IMR-90 (cell line): Measurements from ENCODE around the gene SLC2A11. TPM values are rescaled to one million over a fixed set of nuclear protein-coding genes. Genes with fewer than 3 reads are reported as not detected.
A peak's percentile ranks its signal among the peaks of the same experiment; 100 is the strongest.

Experiments used
- ATAC-seq: fragments of 200-7000 bp; cut with Tn5 transposase; 2 replicates; pipeline ENCODE4 v1.9.1; 2020; ENCODE audit warnings: low read depth, mild to moderate bottlenecking, moderate library complexity
- BruUV-seq: library from RNA; stranded (reverse); fragments of 400-500 nt; replicated peaks from 2 replicates; lab custom pipeline; 2021; lab: Mats Ljungman, UMichigan
- CTCF ChIA-PET: fragments of 300-600 bp; formaldehyde crosslinking; extraction: SDS; loops from one replicate; lab custom pipeline; 2021; ENCODE audit warnings: antibody characterized with exemption; lab: Yijun Ruan, JAX
- POLR2A ChIA-PET: fragments of 300-600 bp; sonication (Branson Sonifier 250); formaldehyde crosslinking; loops from one replicate; lab custom pipeline; 2022; ENCODE audit warnings: antibody characterized with exemption; ENCODE audit not compliant: unreplicated experiment; lab: Charles Lee
- DNase-seq: peaks from one replicate; pipeline ENCODE4 v3.0.0; 2013
- H2AFZ ChIP-seq: replicated peaks from 2 replicates; pipeline ENCODE3; 2013; ENCODE audit warnings: low read length, mild to moderate bottlenecking; ENCODE audit not compliant: poor library complexity
- H2AK5ac ChIP-seq: 2 replicates; pipeline ENCODE4 v1.6.1; 2013; ENCODE audit warnings: low read depth, low read length, inconsistent platforms
- H2AK9ac ChIP-seq: replicated peaks from 2 replicates; pipeline ENCODE3; 2013; ENCODE audit warnings: mild to moderate bottlenecking, low read depth, low read length, moderate library complexity; ENCODE audit not compliant: poor library complexity
- H2BK120ac ChIP-seq: 2 replicates; pipeline ENCODE4 v1.6.1; 2013; ENCODE audit warnings: low read depth, low read length, inconsistent platforms
- H2BK15ac ChIP-seq: 3 replicates; pipeline ENCODE4 v1.6.1; 2013; ENCODE audit warnings: low read depth, low read length, inconsistent platforms
- H2BK20ac ChIP-seq: 2 replicates; pipeline ENCODE4 v1.6.1; 2013; ENCODE audit warnings: low read depth, mild to moderate bottlenecking, inconsistent platforms, low read length, moderate library complexity
- H2BK5ac ChIP-seq: 2 replicates; pipeline ENCODE4 v1.6.1; 2013; ENCODE audit warnings: mild to moderate bottlenecking, low read depth, low read length, inconsistent platforms; ENCODE audit not compliant: poor library complexity, severe bottlenecking
- H3K14ac ChIP-seq: replicated peaks from 2 replicates; pipeline ENCODE4 v1.6.1; 2013; ENCODE audit warnings: low read depth, low read length, inconsistent platforms
- H3K18ac ChIP-seq: 2 replicates; pipeline ENCODE4 v1.6.1; 2013; ENCODE audit warnings: low read depth, low read length, control low read depth
- H3K23ac ChIP-seq: 2 replicates; pipeline ENCODE4 v1.6.1; 2013; ENCODE audit warnings: low read depth, low read length, inconsistent platforms
- H3K27ac ChIP-seq: 2 replicates; pipeline ENCODE4 v1.5.1; 2013; ENCODE audit warnings: mild to moderate bottlenecking, control low read depth, low read length; ENCODE audit not compliant: insufficient read depth
- H3K27me3 ChIP-seq: 2 replicates; pipeline ENCODE4 v1.6.1; 2013; ENCODE audit warnings: low read length; ENCODE audit not compliant: control insufficient read depth, insufficient read depth
- H3K36me3 ChIP-seq: 2 replicates; pipeline ENCODE4 v1.6.1; 2013; ENCODE audit warnings: low read length, mixed read lengths; ENCODE audit not compliant: control insufficient read depth, insufficient read depth
- H3K4ac ChIP-seq: 2 replicates; pipeline ENCODE4 v1.6.1; 2013; ENCODE audit warnings: low read depth, low read length, inconsistent platforms
- H3K4me1 ChIP-seq: 2 replicates; pipeline ENCODE4 v1.6.1; 2013; ENCODE audit warnings: low read length, mixed read lengths; ENCODE audit not compliant: control insufficient read depth, insufficient read depth
- H3K4me2 ChIP-seq: 2 replicates; pipeline ENCODE4 v1.6.1; 2013; ENCODE audit warnings: low read depth, mild to moderate bottlenecking, control low read depth, low read length, moderate library complexity
- H3K4me3 ChIP-seq: 2 replicates; pipeline ENCODE4 v1.5.1; 2013; ENCODE audit warnings: low read depth, mild to moderate bottlenecking, control low read depth, low read length, moderate library complexity; ENCODE audit not compliant: insufficient read depth
- H3K56ac ChIP-seq: 2 replicates; pipeline ENCODE4 v1.6.1; 2013; ENCODE audit warnings: low read length, inconsistent platforms; ENCODE audit not compliant: insufficient read depth; ENCODE audit errors: extremely low read depth
- H3K79me1 ChIP-seq, 2 experiments: 2 replicates each; pipeline ENCODE4 v1.6.1; 2013; ENCODE audit warnings: low read length in 2 of 2, inconsistent platforms in 1 of 2, low read depth in 1 of 2
- H3K9ac ChIP-seq: 2 replicates; pipeline ENCODE4 v1.6.1; 2013; ENCODE audit warnings: low read depth, low read length, control low read depth
- H3K9me1 ChIP-seq: 2 replicates; pipeline ENCODE4 v1.6.1; 2013; ENCODE audit warnings: low read length, inconsistent platforms; ENCODE audit not compliant: insufficient read depth
- H3K9me3 ChIP-seq: 2 replicates; pipeline ENCODE4 v1.6.1; 2013; ENCODE audit warnings: low read length; ENCODE audit not compliant: control insufficient read depth, insufficient read depth
- H4K20me1 ChIP-seq: 2 replicates; pipeline ENCODE4 v1.6.1; 2013; ENCODE audit warnings: low read length, inconsistent platforms; ENCODE audit not compliant: insufficient read depth
- H4K5ac ChIP-seq: 2 replicates; pipeline ENCODE4 v1.6.1; 2013; ENCODE audit warnings: mild to moderate bottlenecking, low read depth, low read length, control low read depth
- H4K8ac ChIP-seq, 2 experiments: 2 replicates each; pipeline ENCODE4 v1.6.1; 2013; ENCODE audit warnings: low read depth in 2 of 2, low read length in 2 of 2, control low read depth in 1 of 2, inconsistent platforms in 1 of 2
- H4K91ac ChIP-seq: 2 replicates; pipeline ENCODE4 v1.6.1; 2013; ENCODE audit warnings: low read depth, low read length, inconsistent platforms; ENCODE audit not compliant: insufficient read depth
- BHLHE40 ChIP-seq: fragments of 150-350 bp; IDR thresholded peaks from 2 replicates; pipeline ENCODE4 v1.6.1; 2016; ENCODE audit warnings: mild to moderate bottlenecking, low read depth, low read length
- CEBPB ChIP-seq: IDR thresholded peaks from 2 replicates; pipeline ENCODE4 v1.6.1; 2012; ENCODE audit warnings: low read depth, low read length, improper control_type of control experiment
- NFE2L2 ChIP-seq: fragments of 150-350 bp; IDR thresholded peaks from 2 replicates; pipeline ENCODE4 v1.6.1; 2016; ENCODE audit warnings: low read depth, mild to moderate bottlenecking, low read length
- POLR2A ChIP-seq: IDR thresholded peaks from 2 replicates; pipeline ENCODE4 v1.6.1; 2012; ENCODE audit warnings: mild to moderate bottlenecking, low read depth, low read length
- RCOR1 ChIP-seq: IDR thresholded peaks from 2 replicates; pipeline ENCODE4 v1.6.1; 2012; ENCODE audit warnings: mild to moderate bottlenecking, low read length, improper control_type of control experiment; ENCODE audit not compliant: insufficient replicate concordance
- WGBS, 2 experiments: methylation state at CpG; one replicate each; pipeline versions ENCODE4 v1.1.5 to v1.1.7; 2013; ENCODE audit warnings: missing lambda C conversion rate in 2 of 2; ENCODE audit not compliant: insufficient read length in 1 of 2; ENCODE audit errors: extremely low coverage in 2 of 2; 5-methylcytosine and 5-hydroxymethylcytosine counted together
- dilution Hi-C: fragments of 300-500 bp; cut with HindIII; formaldehyde crosslinking; loops from one replicate; pipeline ENCODE4 v1.14.3; 2018; ENCODE audit warnings: low sequenced_read_pairs; ENCODE audit not compliant: unreplicated experiment
- in situ Hi-C: fragments of 300-500 bp; cut with MboI; formaldehyde crosslinking; loops from 3 replicates; pipeline ENCODE4 v1.14.3; 2019; ENCODE audit warnings: low sequenced_read_pairs, inconsistent platforms, mixed read lengths
- intact Hi-C: fragments of 100-400 bp; cut with micrococcal nuclease; formaldehyde crosslinking; loops from 2 replicates; pipeline ENCODE4 v1.10.0; 2022
- polyA plus RNA-seq, 3 experiments: library from polyadenylated mRNA; depleted of rRNA; stranded (reverse); fragments of >200 nt; gene quantifications; 2 replicates each; pipeline ENCODE4 v1.2.3, GENCODE V29; 2012; ENCODE audit warnings: low replicate concordance in 1 of 3
- total RNA-seq: library from RNA; depleted of rRNA; stranded (reverse); fragments of >200 nt; gene quantifications from 2 replicates; pipeline ENCODE4 v1.2.3, GENCODE V29; 2012

Gene SLC2A11
- total and polyA plus RNA-seq, 2 of the 4 experiments (the other 2 are of a cell fraction), result 3.2 to 8.7 TPM

DNA sequence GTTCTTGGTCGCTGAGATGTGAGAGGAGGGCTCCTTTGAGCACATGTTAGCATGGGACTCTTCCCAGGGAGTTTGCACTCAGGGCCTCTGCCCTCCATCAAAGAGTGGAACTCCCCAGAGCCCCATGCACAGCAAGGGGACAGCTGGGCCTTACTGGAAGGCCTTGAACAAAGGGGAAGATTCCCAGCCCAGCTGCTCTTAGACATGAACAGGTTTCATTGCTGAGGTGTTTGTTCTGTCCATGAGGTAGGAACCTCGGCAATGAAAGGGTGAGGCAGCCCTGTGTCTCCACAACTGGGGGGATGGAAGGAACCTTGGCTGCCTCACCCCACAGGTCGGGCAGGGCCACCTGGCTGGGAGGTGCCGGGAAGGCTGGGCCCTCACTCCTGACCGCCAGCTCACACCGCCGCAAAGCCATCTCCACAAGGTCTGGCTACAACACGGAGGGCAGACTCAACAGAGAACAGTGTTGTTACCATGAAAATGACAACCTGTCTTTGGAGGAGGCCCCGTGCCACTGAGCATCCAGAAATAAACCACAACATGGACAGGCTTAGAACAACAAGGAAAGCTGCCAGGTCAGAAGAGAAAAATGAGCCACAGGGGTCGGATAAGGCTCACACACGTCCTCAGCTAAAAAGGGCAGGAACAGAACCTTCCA is 22.1 kb upstream of the SLC2A11 start:
- Histone ChIP-seq H3K4ac (no peak overlapping the region), H2AK9ac (no peak overlapping the region), H2BK15ac (no peak overlapping the region), H4K8ac (no peak overlapping the region), H3K14ac (no peak overlapping the region), H3K23ac (no peak overlapping the region), H4K20me1 (peaks cover 32% of the 10 kb centered on the region), H3K18ac (no peak overlapping the region), H3K27ac (no peak overlapping the region), H2AFZ (peak overlapping the region; percentile 56), H4K91ac (no peak overlapping the region), H3K79me1 (peaks cover 3 to 32% of the 10 kb centered on the region in 2 experiments; a peak in 3 of 4 replicates), H2AK5ac (no peak overlapping the region), H2BK120ac (no peak overlapping the region), H3K56ac (no peak overlapping the region), H2BK5ac (no peak overlapping the region), H3K9me1 (peaks cover 5% of the 10 kb centered on the region; the same call in 1 of the 2 replicates), H3K36me3 (peaks cover 48% of the 10 kb centered on the region), H4K5ac (no peak overlapping the region), H3K9ac (no peak overlapping the region), H3K4me2 (no peak overlapping the region), H3K27me3 (no peaks in the 10 kb centered on the region), H2BK20ac (no peak overlapping the region), H3K4me3 (no peak overlapping the region), H3K4me1 (peaks cover 2% of the 10 kb centered on the region), H3K9me3 (no peaks in the 10 kb centered on the region)
- dilution Hi-C loops (no loop called here), in situ Hi-C loops (no loop called here), intact Hi-C loops (no loop called here)
- no peak for DNase-seq
- no peak for TF ChIP-seq CEBPB
- no peak for TF ChIP-seq POLR2A
- TF ChIP-seq RCOR1, result no peak
- TF ChIP-seq NFE2L2, result no peak
- TF ChIP-seq BHLHE40, result no peak
- BruUV-seq, result no TSS peak
- CTCF ChIA-PET, result no interaction called here
- WGBS, 2 experiments, result 89% methylated on average over 5 of the region's 11 CpGs; no CpG with 5 or more reads in 1 of the 2 experiments
- ATAC-seq, result no peak
- POLR2A ChIA-PET, result no interaction called here
